DMS79 treated with DMSO at 0.1 percent for 48 hours (cell line): ENCODE data around the gene FBXO10.
"Not testable (repeated sequence)": the region's sequence is repeated elsewhere in the genome, so short reads cannot be mapped to it uniquely, and the experiment has no call there.

ENCODE experiments used
- DNase-seq: peaks from one replicate; lab custom pipeline; 2025; lab: John Stamatoyannopoulos, UW

FBXO10 gene

DNA sequence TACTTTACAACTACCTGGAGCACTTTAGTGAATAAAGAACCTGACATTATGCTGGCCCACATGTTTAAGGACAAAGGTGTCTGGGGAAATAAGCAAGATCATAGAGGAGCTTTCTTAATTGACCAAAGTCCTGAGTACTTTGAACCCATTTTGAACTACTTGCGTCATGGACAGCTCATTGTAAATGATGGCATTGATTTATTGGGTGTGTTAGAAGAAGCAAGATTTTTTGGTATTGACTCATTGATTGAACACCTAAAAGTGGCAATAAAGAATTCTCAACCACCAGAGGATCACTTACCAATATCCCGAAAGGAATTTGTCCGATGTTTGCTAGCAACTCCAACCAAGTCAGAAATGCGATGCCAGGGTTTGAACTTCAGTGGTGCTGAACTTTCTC, 98.7 kb downstream of the FBXO10 start:
- DNase-seq = not testable (repeated sequence)

DNA sequence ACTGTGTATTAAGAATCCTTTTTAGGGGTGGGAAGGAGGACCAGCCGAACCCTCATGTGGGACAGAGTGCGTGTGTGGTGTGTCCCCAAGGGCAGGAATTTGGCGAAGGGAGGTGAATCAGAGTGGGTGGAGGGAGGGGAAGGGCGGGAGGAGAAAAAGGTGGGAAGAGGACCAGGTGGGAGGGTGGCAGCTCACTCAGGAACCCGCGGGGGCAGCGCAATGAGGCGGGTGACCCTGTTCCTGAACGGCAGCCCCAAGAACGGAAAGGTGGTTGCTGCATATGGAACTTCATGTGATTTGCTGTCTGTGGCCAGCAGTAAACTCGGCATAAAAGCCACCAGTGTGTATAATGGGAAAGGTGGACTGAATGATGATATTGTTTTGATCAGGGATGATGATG, 99.2 kb downstream of the FBXO10 start:
- DNase-seq = no peak

DNA sequence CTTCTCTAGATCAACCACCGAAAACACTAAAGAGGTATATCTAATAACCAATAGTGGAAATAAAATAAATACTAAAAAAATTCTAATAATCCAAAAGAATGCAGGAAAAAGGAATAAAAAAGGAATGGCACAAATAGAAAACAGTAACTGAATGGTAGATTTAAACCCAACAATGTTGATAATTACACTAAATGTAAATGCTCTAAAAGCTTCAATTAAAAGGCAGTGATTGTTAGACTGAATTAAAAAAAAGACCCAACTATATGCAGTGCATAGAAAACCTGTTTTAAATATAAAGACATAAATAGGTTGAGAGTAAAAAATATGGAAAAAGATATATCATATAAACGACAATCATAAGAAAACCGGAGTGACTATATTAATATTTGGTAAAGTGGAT, 101.7 kb downstream of the FBXO10 start:
- DNase-seq = no peak

DNA sequence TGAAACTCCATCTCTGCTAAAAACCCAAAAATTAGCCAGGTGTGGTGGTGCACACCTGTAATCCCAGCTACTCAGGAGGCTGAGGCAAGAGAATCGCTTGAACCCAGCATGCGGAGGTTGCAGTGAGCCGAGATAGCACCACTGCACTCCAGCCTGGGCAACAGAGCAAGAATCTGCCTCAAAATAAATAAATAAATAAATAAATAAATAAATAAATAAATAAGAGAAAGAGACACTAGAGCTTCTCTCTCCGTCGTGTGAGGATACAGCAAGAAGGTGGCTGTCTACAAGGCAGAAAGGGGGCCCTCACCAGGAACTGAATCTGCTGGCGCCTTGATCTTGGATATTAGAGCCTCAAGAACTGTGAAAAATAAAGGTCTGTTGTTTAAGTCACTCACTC, 102.2 kb downstream of the FBXO10 start:
- DNase-seq = not testable (repeated sequence)

DNA sequence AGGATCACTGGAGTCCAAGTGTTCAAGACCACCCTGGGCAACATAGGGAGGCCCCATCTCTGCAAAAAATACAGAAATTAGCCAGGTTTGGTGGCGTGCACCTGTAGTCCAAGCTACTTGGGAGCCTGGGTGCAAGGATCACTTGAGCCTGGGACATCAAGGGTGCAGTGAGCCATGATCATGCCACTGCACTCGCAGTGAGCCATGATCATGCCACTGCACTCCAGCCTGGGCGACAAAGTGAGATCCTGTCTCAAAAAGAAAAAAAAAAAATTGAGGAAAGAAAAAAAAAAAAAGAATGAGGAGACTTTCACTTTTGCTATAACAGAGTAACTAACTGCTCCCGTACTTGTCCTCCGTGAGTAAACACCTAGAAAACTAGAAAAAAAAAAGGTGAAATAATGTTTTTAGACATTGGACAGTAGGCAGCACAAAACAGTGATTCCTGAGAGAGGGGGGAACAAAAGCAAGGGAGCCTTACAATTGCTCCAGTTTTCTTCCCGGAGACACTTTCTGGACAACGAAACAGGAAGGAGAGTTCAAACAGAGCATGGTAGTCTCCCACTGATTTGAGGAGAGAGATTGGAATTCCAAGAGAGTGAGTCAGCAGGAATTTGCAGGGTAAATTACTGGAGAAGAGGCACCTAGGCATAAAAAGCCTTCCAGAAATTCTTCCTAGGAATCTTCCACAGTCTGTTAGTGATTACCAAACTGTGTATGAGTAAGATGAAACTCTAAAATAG, 104.1 kb downstream of the FBXO10 start:
- peak; percentile 12 for DNase-seq

DNA sequence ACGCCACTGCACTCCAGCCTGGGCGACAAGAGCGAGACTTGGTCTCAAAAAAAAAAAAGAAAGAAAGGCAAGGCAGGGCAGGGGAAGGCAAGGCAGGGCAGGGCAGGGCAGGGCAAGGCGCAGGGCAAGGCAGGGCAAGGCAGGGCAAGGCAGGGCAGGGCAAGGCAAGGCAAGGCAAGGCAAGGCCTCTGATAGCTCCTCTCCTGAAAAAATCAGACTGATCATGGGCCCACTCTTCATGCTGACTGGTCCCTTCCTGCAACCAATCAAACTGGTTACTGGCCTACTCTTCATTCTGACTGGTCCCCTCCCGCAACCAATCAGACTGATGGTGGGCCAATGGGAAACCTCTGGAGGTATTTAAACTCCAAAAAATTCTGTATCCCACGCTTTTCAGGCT, 107.6 kb downstream of the FBXO10 start:
- no peak for DNase-seq

DNA sequence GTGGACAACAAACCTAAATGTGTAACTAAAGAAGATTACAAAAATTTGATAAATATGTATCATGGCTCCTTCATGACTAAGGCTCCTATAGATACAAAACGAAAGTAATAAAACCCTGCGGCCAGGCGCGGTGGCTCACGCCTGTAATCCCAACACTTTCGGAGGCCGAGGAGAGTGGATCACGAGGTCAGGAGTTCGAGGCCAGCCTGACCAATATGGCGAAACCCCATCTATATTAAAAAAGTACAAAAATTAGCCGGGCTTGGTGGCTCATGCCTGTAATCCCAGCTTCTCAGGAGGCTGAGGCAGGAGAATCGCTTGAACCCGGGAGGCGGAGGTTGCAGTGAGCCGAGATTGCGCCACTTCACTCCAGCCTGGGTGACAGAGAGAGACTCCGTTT, 108.7 kb downstream of the FBXO10 start:
- DNase-seq = not testable (repeated sequence)

DNA sequence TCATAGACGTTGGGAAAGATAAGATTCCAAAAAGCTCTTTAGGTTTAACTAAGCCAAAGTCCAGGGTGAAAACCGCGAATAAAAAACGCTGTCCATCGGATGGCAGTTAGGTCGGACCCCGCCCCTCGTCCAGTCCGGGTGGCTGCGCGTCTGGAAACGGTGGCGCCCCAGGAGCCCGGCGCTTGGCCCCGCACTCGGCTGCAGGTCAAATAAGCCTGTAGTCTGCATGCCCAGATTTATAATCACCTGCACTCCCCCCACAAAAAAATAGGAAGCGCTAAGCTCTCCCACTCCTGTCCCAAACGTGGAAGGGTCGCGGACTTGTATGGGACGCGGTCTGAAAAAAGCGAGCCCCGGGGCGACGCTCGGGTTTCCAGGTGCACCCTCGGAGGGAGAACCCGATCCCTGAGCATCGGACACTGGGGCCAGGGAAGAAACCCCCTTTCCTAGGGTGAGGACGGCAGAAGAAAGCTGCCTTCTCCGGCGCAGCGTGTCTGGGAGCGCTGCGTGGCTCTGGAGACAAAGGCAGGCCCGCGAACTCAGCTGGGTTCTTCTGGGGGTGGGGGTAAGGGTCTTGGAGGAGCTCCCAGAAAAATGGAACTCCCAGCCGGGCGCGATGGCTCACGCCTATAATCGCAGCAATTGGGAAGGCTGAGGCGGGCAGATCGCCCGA, 110.0 kb downstream of the FBXO10 start:
- DNase-seq = peak; percentile 57

DNA sequence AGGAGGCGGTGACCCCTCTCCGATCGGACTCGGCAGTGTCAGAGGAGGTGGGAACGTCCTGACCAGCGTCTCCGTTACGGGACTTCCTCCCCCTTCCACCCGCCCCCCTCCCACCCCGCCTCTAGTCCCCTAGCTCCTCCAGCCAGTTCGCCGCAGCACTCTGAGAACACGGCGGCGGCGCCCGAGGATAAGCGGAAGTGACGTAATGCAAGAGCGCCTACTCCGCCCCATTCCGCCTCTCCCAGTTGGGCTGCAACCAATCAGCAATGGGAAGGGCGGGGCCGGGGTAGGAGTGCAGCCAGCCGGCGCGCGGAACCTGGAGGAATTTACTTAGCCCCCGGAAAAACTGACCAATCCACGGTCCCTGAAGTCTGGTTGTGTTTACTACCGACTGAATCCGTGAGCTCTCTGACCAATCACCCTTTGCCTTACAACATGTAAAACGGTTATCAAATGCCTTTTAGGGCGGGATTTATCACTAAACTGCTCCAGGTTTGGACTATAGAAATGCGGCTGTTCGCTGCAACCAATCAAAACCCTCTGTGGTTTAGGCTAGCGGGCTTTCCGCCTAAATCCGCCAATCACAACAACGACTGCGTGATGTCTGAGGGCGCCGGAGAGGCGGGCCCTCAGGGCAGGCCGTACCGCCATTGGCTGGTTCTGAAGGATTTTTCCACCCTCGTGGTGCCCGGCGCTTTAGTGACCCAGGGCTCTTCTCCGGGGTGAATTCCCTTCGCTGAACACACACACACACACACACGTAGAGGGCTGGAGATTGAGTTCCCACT, 110.7 kb downstream of the FBXO10 start, which contains the start of gene ZBTB5:
TSS of gene ZBTB5 (minus strand) at position 202 of the 788 bp plus-strand sequence. CDS start 22,899 bp downstream, outside the sequence.
- DNase-seq = peak; percentile 98

DNA sequence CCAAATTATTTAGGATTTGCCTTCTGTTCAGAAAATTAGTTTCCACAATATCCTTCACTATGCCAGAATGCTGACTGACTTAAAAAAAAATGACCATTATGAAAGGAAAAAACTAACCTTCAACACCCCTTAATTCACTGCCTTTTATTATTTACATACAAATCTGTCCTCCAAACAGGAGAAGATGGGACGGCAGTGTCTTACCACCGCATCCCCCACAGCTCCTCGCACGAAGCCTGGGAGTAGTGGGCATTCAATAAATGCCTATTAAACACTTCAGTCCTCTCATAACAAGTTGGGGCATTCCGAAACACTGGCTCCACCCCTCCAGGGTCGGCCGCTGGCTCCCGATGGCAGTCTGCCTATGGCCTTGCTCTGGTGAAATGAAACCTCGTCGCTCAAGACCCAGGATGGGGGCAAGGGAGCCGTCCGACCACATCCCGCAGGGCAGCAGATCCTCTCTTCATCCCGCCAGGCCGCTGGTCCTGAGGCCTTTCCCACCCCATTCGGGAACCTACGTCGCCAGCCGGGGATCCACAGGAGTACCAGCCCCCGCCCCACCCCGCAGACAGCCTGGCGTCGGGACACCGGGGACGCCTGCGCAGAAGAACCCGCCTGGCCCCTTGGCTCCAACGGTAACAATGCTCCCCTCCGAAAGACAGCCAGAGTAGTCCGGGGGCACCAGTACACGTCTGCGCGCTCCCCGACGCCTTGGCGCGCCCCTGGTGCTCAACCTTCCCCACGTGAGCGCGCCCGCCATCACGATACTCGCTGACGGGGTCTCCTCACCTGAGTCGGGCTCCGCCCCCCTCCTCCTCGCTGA, 111.5 kb downstream of the FBXO10 start:
- DNase-seq = peak; percentile 98

DNA sequence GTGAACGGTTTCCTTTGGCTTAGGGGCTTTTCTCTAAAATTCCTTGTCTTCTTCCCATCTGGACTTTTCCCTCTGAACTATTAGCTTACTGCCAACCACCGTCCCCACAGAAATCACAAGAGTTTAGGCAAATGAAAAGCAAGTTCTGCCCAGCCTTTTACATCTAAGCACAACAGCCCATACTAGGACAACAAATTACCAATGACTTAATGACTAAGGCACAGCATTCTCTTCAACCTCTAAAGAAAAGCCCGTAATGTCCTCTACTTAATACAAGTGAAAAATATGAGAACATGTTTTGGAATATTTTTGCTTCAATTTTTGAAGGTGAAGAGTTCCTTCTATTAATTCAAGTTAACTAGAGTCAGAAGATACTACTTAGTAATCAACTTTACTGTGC, 112.2 kb downstream of the FBXO10 start:
- DNase-seq = no peak
